ENCODE measurements around the gene TPM2.
"Not testable (repeated sequence)": the region's sequence is repeated elsewhere in the genome, so short reads cannot be mapped to it uniquely, and the experiment has no call there.

DNA sequence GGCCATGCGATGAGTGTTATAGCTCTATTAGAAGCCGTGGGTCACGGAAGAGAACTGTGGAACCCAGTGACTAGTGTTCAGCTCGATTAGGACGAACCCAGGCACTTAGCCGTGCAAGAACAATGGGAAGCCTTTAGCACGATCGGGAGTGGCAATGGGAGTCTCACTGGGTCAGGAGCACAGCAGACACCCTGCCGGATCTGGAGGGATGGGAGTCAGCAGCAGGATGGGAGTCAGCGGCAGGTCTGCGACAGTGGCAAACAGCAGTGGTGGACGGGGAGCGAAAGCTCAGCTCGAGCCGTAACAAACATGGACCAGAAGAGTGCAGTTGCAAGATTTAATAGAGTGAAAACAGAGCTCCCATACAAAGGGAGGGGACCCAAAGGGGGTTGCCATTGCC, 49.3 kb downstream of the TPM2 start:
- TF ChIP-seq, protein P1, sequence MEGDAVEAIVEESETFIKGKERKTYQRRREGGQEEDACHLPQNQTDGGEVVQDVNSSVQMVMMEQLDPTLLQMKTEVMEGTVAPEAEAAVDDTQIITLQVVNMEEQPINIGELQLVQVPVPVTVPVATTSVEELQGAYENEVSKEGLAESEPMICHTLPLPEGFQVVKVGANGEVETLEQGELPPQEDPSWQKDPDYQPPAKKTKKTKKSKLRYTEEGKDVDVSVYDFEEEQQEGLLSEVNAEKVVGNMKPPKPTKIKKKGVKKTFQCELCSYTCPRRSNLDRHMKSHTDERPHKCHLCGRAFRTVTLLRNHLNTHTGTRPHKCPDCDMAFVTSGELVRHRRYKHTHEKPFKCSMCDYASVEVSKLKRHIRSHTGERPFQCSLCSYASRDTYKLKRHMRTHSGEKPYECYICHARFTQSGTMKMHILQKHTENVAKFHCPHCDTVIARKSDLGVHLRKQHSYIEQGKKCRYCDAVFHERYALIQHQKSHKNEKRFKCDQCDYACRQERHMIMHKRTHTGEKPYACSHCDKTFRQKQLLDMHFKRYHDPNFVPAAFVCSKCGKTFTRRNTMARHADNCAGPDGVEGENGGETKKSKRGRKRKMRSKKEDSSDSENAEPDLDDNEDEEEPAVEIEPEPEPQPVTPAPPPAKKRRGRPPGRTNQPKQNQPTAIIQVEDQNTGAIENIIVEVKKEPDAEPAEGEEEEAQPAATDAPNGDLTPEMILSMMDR (IDR thresholded peaks at IDR 0.05): not testable (repeated sequence)
- not testable (repeated sequence) for TF ChIP-seq EZH2 (IDR thresholded peaks at IDR 0.05; ENCODE audit: borderline replicate concordance, insufficient read depth, low read depth, low read length, poor library complexity, severe bottlenecking)
